HG03439 (cell line): ENCODE measurements around the gene OSBPL6.
"Not testable (repeated sequence)": the region's sequence is repeated elsewhere in the genome, so short reads cannot be mapped to it uniquely, and the experiment has no call there.

Source experiments
- ATAC-seq: cut with Tn5 transposase; IDR thresholded peaks from one replicate; pipeline ENCODE4 v1.9.1; 2021; ENCODE audit warnings: mild to moderate bottlenecking, moderate library complexity; ENCODE audit not compliant: unreplicated experiment

OSBPL6 gene

DNA sequence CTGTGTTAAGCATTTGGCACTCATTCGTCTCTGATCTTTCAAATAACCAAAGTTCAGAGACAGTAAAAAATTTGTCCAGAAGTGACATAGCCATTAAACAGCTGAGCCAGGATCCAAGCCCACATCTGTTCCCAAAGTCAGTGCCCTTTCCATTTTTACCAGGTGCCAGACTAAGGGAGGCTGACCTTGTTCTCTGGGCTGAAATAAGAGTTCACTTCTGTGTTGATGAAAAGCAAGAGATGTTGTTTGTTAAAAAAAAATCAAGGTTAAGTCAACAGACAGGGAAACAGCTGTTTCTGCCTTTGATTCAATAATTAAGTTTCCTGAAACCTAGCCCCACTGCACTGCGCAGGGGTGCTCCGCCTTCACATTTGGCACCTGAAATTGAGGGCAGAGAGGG is 139.5 kb downstream of the OSBPL6 start:
- ATAC-seq: no peak

DNA sequence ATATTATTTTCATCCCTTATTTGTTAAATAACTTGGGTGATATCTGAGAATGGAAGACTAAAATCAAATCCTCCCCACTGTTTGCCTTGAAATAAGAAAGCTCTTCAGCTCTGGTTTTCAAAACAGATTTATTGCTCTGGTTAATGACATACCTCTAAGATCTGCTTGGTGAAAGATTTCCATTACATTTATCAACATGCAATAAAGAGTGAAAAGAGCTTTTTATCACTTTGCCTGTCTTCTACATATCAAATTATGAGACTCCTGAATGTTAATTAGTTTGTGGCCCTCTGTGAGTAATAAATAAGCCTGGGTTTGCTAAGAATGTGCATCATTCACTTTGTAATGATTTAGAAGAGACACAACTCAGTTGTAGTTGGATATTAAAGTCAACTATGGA is 140.9 kb downstream of the OSBPL6 start:
- ATAC-seq: no peak

DNA sequence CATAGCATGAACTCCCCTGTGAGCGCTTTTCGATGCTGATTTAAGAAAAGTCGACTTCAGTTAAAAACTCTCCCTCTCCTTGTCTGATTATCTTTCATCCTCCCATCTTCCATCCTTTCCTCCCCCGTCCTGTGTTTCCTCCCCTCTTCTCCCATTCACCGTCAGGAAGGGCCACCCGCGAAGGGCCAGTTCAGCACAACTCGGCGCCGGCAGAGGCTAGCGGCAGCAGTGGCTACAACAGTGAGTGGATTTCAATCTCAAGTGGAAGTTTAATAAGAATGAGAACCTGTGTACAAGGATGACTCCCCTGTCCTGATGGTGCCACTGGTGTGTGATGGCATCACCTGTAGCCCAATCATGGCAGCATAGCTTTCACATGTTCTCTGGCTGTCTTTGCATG is 149.8 kb downstream of the OSBPL6 start:
- no peak for ATAC-seq

DNA sequence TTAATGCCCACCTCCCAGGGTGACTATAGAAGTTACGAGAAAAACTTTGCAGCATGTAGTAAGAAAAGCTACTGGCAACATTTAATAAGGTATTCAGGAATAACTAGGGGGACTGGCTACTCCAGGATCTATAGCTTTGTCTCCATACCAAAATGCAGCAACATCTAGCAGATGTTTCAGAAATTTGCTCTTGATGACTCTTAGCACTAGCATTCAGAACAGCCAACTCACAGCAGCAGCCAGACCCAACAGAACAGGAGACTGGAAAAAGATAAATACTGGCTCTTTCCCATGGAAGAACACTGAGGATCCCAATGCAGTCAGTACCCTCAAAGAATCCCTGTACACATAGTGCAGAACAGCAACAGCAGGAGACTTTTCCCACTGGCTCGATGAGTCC is 151.6 kb downstream of the OSBPL6 start:
- no peak for ATAC-seq

DNA sequence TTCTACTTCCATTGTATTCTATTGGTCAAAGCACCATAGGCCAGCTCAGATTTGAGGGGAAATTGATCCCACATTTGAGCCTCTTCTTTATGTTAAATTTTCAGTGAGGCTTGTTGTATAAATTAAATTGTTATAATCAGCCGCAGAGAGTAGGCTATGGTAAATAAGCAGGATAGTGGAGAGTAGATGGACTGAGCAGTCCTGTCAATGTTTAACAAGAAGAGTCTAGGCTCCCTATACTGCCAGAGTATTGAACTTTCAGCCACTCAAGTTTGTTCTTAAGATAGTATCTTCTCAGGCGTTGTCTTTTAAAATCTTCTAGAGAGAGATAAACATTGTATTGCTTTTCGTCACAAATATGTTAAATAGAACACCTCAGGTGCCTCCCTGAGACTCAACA is 155.7 kb downstream of the OSBPL6 start:
- no peak for ATAC-seq

DNA sequence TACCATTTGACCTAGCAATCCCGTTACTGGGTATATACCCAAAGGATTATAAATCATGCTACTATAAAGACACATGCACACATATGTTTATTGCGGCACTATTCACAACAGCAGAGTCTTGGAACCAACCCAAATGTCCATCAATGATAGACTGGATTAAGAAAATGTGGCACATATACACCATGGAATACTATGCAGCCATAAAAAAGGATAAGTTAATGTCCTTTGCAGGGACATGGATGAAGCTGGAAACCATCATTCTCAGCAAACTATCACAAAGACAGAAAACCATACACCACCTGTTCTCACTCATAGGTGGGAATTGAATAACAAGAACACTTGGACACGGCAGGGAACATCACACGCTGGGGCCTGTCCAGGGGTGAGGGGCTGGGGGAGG is 163.4 kb downstream of the OSBPL6 start:
- ATAC-seq: not testable (repeated sequence)

DNA sequence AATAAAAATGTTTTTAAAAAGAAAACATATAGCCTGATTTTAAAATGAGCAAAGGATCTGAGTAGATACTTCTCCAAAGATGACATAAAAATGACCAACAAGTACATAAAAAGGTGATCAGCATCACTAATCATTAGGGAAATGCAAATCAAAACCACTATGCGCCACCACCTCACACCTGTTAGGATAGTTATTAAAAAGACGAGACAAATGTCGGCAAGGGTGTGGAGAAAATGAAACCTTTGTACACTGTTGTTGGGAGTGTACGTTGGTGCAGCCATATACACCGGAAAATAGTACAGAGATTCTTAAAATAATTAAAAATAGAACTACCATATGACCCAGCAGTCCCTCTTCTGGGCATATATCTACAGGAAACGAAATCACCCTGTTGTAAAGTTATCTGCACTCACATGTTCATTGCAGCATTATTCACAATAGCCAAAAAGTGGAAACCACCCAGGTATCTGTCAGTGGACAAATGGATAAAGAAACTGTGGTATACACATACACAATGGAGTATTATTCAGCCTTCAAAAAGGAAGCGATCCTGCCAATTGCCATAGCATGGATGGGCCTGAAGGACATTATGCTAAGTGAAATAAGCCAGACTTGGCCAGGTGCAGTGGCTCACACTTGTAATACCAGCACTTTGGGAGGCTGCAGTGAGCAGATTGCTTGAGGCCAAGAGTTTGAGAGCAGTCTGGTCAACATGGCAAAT is 165.0 kb downstream of the OSBPL6 start:
- ATAC-seq: no peak

DNA sequence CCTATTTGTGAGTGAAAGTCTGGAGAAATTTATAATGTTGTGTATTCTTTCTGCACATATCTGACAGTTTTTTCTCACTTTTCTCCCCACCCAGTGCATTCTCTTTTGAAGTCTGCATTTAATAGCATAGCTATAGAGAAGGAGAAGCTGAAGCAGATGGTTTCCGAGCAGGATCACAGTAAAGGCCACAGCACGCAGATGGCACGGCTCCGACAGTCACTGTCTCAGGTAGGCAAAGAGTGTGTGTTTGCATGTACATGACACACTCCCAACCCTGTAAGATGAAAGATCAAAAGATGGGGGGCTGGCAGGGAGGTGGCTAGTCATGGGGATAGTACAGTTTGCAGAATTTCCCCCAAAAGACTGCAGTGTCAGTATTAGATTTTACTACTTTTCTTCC is 167.3 kb downstream of the OSBPL6 start:
- no peak for ATAC-seq

DNA sequence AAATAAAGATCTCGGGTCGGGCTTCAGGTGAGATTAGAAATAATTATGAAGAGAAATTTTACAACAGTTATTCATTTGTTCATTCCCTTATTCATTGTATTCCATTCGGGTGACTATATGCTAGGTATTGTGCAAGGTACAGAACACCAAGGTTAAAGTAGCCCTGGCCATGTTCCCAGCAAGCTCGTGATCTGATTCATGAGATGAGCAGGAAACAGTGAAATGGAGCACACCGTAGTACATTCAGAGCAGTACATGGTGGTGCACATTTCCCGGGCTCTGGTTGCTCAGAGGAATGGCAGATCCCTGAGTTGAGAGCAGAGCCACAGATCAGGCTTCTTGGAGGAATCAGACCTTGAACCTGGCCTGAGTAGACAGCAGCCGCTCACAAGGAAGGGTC is 168.9 kb downstream of the OSBPL6 start:
- ATAC-seq: no peak

DNA sequence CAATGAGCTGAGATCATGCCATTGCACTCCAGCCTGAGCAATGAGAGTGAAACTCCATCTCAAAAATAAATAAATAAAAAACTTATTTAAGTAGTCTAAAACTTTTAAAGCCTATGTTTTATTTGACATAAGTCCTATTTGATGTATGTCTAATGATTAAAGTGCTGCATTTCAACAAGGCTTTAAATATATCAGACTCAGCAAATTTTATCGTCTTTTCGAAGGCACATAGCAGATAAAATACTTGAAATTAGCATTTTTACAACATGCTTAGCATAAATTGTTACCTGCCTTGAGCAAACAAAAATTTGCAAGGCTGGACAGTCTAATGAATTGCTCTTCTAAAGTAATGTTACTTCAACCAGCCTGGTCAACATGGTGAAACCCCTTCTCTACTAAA is 170.8 kb downstream of the OSBPL6 start:
- no peak for ATAC-seq

DNA sequence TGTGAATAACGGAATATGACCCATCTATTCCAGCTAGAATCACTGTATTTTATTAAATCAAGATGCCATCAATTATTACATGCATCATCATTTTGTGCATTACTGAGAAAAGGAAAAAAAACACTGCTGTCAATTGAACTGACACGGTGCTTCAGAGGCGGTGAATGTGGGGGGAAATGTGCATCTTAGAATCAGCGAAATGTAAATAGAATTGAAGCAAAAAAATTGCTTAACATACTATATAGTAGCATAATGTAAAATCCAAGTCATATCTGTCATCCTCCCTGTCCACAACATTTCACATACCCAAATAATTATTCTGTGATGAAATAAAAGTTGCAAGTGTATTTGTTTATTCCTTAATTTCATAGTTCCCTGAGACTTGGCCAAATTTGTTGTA is 172.1 kb downstream of the OSBPL6 start:
- ATAC-seq: no peak

DNA sequence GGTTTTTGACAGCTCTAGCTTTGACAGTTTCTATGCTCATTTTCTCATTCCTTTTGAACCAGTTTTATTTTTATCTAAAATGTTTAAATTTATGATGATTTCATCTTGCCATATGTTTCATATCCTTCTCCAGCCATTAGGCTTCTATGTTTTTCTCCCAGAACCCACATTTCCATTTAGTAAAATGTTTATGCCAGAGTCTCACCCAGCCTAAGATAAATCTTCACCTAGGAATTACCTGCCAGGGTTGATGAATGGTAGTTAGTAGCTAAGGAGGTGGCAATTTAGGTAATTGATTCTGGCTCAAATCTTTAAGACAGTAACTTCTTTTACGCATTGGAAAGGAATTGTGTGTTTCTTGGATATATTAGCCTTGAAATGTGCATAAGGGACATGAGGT is 173.0 kb downstream of the OSBPL6 start:
- ATAC-seq: no peak

DNA sequence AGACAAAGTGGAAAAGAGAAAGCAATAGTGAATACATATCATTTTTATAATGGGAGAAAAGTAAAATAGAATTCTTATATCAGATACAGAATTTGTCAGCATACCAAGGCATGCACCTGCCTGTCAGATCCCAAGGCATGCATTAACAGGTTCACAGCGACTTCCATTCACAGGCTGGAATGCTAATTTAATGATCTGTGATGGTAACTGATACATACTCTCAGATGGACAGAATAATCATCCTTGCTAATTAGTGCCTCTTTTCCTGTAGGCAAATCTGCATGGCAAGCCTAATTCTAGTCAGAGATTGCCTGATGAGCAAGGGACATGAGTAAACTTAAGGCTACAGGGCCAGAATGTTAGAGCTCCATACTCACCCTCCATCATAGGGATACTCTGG is 180.6 kb downstream of the OSBPL6 start:
- no peak for ATAC-seq

DNA sequence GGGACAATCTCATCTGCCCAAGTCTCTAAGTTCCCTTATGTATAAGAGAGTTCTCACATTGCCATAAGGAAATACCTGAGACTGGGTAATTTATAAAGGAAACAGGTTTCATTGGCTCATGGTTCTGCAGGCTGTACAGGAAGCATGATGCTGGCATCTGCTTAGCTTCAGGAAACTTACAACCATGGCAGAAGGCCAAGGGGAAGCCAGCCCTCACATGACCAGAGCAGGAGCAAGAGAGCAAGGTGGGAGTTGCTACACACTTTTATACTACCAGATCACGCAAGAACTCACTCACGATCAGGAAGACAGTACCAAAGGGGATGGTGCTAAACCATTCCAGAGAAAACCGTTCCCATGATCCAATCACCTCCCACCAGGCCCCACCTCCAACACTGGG is 182.7 kb downstream of the OSBPL6 start:
- ATAC-seq: no peak

DNA sequence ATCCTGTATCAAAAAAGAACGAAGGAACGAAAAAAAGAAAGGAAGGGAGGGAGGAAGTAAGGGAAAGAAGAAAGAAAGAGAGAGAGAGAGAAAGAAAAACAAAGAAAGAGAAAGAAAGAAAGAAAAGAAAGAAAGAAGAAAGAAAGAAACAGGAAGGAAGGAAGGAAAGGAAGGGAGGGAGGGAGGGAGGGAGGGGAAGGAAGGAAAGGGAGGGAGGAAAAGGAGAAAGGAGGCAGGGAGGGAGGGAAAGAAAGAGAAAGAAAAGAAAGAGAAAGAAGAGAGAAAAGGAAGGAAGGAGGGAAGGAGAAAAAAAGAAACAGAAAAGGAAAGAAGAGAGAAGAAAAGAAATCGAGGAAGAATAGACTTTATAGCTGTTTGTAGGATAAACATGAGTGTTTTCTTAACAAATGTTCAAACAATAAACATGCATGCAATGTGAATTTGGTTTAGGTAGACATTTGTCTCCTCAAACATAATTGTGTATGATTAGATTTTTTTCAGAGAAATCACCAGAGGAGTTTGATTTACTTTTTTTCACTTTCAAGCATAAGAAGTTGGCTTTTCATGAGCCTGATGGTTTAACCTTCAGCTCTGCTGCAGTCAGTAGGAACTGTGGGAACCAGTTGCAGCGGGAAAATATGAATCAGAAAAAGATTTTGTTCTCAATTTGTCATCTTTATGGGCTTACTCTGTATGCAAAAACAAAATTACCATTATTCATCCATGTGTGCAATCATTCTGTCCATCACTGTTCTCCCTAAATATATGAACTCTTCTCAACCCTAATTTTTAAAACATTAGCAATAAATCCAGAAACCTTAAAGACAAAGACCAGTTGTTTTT is 185.1 kb downstream of the OSBPL6 start:
- ATAC-seq: no peak

DNA sequence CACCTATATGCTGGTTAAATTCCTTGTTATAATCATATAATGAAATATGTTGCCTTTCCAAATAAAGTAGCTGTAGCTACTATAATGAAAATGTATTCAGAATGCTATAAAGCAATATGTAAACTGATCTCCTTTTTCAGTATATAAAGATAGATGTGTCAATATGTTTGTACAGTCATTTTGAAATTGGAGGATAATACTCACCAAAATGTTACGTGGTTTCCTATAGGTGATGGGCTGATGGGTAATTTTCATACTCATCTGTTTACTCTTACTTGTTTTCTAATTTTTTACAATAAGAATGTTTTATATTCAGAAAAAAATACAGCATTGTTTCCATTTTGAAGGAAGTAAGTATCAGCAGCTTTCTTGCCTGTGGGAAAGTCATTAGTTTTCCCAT is 186.5 kb downstream of the OSBPL6 start:
- ATAC-seq: no peak

DNA sequence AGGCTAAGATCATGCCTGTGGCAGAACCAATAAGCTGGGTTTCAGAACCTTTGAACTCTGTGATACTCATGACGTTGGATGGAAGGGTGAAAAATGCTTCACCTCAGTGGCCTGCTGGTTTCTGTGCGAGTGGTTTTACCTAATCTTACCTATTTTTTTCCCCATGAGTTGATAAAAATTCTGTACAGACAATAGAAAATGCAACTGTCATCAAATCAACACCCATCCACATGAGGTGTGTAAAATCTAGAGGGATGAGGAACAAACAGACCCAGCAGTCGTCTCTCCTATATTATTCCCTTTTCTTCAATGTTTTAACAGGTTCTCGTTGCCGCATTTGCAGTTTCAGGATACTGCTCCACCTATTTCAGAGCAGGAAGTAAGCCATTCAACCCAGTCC is 189.4 kb downstream of the OSBPL6 start:
- no peak for ATAC-seq

DNA sequence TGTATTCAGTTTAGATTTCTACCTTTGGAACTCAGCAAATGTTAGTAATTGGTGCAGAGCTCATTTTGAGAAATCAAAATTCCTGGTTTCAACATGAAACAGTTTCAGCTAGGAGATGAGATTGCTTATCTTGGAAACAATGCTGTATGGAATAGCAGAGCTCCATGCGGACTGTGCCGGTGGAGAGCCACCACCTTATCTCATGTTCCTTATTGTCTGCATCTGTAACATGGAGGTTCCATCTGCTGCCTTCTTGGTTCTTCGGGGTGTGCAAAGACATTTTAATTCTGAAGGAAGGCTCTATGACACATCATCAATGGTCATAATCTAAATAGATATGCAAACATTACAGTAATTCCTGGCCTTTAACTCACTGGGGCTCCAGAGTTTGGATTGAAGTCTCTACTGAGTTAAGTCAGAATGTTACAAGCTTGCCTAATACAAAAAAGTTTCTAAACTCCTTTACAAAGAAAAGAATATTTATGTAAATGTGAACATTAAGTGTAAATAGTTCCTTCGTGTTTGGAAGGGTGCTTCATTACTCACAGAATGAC is 191.4 kb downstream of the OSBPL6 start:
- ATAC-seq: no peak

DNA sequence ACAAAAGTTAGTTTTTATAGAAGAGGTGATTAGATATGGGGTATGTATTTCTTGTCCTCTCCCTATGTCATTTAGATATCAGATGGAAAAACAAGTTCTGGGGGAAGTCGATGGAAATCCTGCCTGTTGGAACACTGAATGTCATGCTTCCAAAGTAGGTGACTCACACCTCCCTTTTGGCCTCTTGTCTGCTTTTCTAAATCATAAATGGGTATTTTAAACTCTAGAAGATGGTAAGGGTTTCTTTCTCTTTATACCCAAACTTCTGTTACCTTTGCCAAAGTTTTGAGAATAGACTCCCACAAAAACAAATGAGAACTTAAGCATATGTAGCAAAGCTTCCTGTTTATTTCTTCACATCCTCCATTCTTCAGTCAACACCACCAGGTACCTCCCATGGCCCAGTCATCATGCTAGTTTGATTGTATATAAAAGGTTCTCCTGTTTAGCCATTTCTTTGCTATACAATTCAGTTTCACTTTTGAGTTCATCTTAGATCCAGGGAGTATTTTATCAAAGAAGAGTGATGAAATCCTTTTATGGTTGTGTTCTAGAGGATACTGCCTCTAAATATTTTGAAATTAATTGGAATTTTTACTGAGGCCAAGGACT is 192.8 kb downstream of the OSBPL6 start:
- no peak for ATAC-seq

DNA sequence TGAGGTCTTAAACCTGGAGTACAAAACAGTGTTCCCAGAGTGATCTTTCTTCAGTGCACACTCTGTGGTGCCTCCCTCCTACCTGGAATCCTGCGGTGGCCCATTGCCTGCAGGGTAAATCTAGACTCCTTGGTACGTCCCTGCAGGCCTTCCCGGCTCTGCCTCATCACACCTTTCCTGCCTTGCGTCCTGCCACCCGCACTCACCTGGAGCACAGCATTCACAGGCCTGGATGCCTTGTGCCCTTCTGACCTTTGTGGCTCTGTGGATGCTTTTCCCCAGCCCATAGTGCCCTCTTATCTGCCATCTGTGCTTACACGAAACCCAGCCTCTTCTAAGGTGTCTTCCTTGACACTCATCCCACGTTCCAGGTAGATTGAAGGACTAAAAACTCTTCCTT is 194.0 kb downstream of the OSBPL6 start:
- no peak for ATAC-seq

DNA sequence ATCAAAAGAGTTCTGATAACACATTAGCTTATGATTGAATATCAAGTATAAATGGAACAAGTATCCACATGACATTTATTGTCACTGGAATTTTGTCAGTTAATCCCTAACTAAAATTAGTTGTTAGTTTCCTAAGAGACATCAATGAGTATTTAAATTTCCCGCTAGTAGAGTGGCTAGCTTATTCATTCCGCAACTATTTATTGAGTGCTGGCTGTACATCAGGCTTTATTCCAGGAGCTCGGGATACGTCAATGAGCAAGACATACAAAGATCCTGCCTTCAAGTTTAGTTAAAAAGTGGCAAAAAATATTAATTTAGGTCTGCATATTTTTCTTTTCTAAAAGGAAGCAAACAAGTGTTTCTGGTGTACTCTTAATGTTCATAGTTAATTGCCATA is 197.4 kb downstream of the OSBPL6 start:
- ATAC-seq: no peak

DNA sequence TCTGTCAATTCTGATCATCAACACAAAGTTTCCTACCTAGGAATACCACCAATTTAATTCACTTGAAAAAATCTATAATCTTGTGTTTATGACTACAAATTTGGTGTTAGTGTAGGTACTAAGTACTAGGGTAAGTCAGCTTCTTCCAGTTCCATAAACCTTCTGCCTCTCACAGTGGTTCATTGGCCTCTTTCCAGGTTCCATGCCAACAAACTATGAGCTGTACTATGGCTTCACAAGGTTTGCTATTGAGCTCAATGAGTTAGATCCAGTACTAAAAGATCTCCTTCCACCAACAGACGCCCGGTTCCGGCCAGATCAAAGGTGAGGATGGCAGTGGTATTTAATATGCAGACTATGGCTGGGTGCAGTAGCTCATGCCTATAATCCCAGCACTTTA is 197.9 kb downstream of the OSBPL6 start:
- no peak for ATAC-seq
